AG04449 (cell line): ENCODE results near the gene GAL3ST3.
"Not testable (repeated sequence)": the region's sequence is repeated elsewhere in the genome, so short reads cannot be mapped to it uniquely, and the experiment has no call there.

Experiments used
- CTCF ChIA-PET: fragments of 350-600 bp; formaldehyde crosslinking; extraction: SDS; loops from one replicate; lab custom pipeline; 2021; ENCODE audit warnings: antibody characterized with exemption; lab: Yijun Ruan, JAX
- POLR2A ChIA-PET: fragments of 400-600, 350-600 bp; formaldehyde crosslinking; extraction: SDS; loops from one replicate; lab custom pipeline; 2020; ENCODE audit warnings: antibody characterized with exemption, inconsistent platforms; lab: Yijun Ruan, JAX
- DNase-seq: peaks from one replicate; pipeline ENCODE4 v3.0.0-alpha.2; 2010; ENCODE audit warnings: low read depth, low spot score
- H3K4me3 ChIP-seq: 2 replicates; pipeline ENCODE4 v1.5.1; 2011; ENCODE audit warnings: low read depth, mild to moderate bottlenecking, control low read depth, low read length
- CTCF ChIP-seq: IDR thresholded peaks from one replicate; pipeline ENCODE4 v1.5.1; 2011; ENCODE audit warnings: mild to moderate bottlenecking, moderate library complexity, low read length, control low read depth, inconsistent platforms; ENCODE audit not compliant: insufficient read depth; ENCODE audit errors: missing control alignments

GAL3ST3 gene

GRCh38 chr11:66036334-66036710 is 12.6 kb downstream of the GAL3ST3 start:
- POLR2A ChIA-PET, result no interaction called here

GRCh38 chr11:66035653-66036333 is 13.2 kb downstream of the GAL3ST3 start:
- no peak for DNase-seq
- no peak for TF ChIP-seq CTCF
- no peak overlapping the region for H3K4me3 ChIP-seq
- CTCF ChIA-PET, result interaction anchor here (0.9 to 5.6 kb wide), 6 partner anchors 8 to 46 kb away, joined by 3 to 58 read pairs (median 7); partner anchors contain the start of gene CATSPER1
- POLR2A ChIA-PET, result no interaction called here

More at GRCh38 chr11:66036334-66036710, 12.6 kb downstream of the GAL3ST3 start:
- DNase-seq, result no peak
- TF ChIP-seq CTCF, result no peak
- CTCF ChIA-PET, result interaction anchor here (1.5 to 5.6 kb wide), 5 partner anchors 10 to 46 kb away, joined by 3 to 58 read pairs (median 9); partner anchors contain the start of gene CATSPER1
- H3K4me3 ChIP-seq, result no peak overlapping the region

- no peak for DNase-seq
- H3K4me3 ChIP-seq, result no peak overlapping the region
- TF ChIP-seq CTCF, result no peak
- POLR2A ChIA-PET, result no interaction called here
- CTCF ChIA-PET, result interaction anchor here (0.7 to 5.6 kb wide), 4 partner anchors 9 to 127 kb away, joined by 3 to 58 read pairs (median 4); no protein-coding TSS in a partner anchor
Measured at GRCh38 chr11:66032957-66033735, 15.8 kb downstream of the GAL3ST3 start.

GRCh38 chr11:66026017-66026529 is 22.9 kb downstream of the GAL3ST3 start, which contains the start of gene CATSPER1:
Gene CATSPER1 (minus strand): TSS chr11:66026479. CDS start chr11:66026379, 100 bp downstream.
- TF ChIP-seq CTCF, result no peak
- POLR2A ChIA-PET, result no interaction called here
- DNase-seq, result no peak
- CTCF ChIA-PET, result interaction anchor here (0.8 to 6.8 kb wide), 9 partner anchors 9 to 166 kb away, joined by 3 to 95 read pairs (median 4); partner anchors contain the start of genes MUS81 and SF3B2
- H3K4me3 ChIP-seq, result no peak within 1 kb of the TSS

GRCh38 chr11:66023186-66023440 is 25.8 kb downstream of the GAL3ST3 start:
- CTCF ChIA-PET, result interaction anchor here (0.8 to 6.5 kb wide), 25 partner anchors 8 to 252 kb away, joined by 3 to 118 read pairs (median 9); partner anchors contain the start of genes BANF1, CCDC85B, CST6 and EIF1AD
- DNase-seq, POLR2A ChIA-PET, H3K4me3 ChIP-seq: not testable (repeated sequence)

GRCh38 chr11:66022401-66023185 is 26.4 kb downstream of the GAL3ST3 start:
- POLR2A ChIA-PET, result interaction anchor here (0.6 kb wide), 2 partner anchors 20 to 249 kb away, joined by 4 to 6 read pairs; partner anchors contain the start of gene BANF1
- no peak for DNase-seq
- H3K4me3 ChIP-seq, result no peak overlapping the region
- peak; percentile 97 for TF ChIP-seq CTCF
- CTCF ChIA-PET, result interaction anchor here (0.6 to 6.5 kb wide), 41 partner anchors 9 to 318 kb away, joined by 3 to 118 read pairs (median 5); partner anchors contain the start of genes BANF1, CCDC85B, CST6 and EIF1AD
